ENCODE data around the gene RNF26. TPM values are rescaled to one million over a fixed set of nuclear protein-coding genes. Genes with fewer than 3 reads are reported as not detected.

Gene RNF26
- total RNA-seq, 1 experiment from 2014 or later = 19.2 TPM

- CTCF ChIA-PET = no interaction called here
These were observed 35.6 kb upstream of the RNF26 start for GRCh38 chr11:119298726-119299125.

DNA sequence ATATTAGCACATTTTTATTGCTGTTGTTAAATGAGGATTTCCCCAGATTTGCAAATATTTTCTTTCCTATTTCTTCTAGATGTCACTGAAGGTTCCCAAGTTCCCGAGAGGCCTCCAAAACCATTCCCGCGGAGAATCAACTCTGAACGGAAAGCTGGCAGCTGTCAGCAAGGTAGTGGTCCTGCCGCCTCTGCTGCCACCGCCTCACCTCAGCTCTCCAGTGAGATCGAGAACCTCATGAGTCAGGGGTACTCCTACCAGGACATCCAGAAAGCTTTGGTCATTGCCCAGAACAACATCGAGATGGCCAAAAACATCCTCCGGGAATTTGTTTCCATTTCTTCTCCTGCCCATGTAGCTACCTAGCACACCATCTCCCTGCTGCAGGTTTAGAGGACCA lies 34.9 kb upstream of the RNF26 start:
- CTCF ChIA-PET = interaction anchor here (1.2 kb wide), 1 partner anchor 15 kb away, joined by 3 read pairs; no protein-coding TSS in a partner anchor
- Mint-ChIP-seq H3K4me3 (ENCODE audit: unreplicated experiment) (no peak overlapping the region), H3K9me3 (ENCODE audit: unreplicated experiment) (no peaks in the 10 kb centered on the region), H3K27me3 (ENCODE audit: insufficient read depth, unreplicated experiment) (no peaks in the 10 kb centered on the region), H3K36me3 (ENCODE audit: insufficient read depth, unreplicated experiment) (peaks cover 67% of the 10 kb centered on the region), H3K27ac (ENCODE audit: low read depth, unreplicated experiment) (no peak overlapping the region), H3K4me1 (ENCODE audit: insufficient read depth, unreplicated experiment) (no peaks in the 10 kb centered on the region)
- POLR2A ChIA-PET = interaction anchor here (0.5 kb wide), 1 partner anchor 9 kb away, joined by 3 read pairs; no protein-coding TSS in a partner anchor
- DNase-seq (ENCODE audit: unreplicated experiment) = no peak
- no TSS peak for BruUV-seq (replicated peaks)
- intact Hi-C loops (cut with micrococcal nuclease) = loop anchor here (5.0 kb wide), 1 partner anchor 92 kb away; the partner anchor contains the start of gene CBL
- TF ChIP-seq CTCF (IDR thresholded peaks at IDR 0.05; ENCODE audit: unreplicated experiment) = no peak

More at GRCh38 chr11:119298726-119299125, 35.6 kb upstream of the RNF26 start:
- Mint-ChIP-seq H3K36me3 (ENCODE audit: insufficient read depth, unreplicated experiment) (peaks cover 60% of the 10 kb centered on the region), H3K9me3 (ENCODE audit: unreplicated experiment) (no peaks in the 10 kb centered on the region), H3K27ac (ENCODE audit: low read depth, unreplicated experiment) (no peak overlapping the region), H3K4me1 (ENCODE audit: insufficient read depth, unreplicated experiment) (no peaks in the 10 kb centered on the region), H3K4me3 (ENCODE audit: unreplicated experiment) (no peak overlapping the region), H3K27me3 (ENCODE audit: insufficient read depth, unreplicated experiment) (no peaks in the 10 kb centered on the region)
- intact Hi-C loops (cut with micrococcal nuclease) = loop anchor here (5.0 kb wide), 1 partner anchor 91 kb away; the partner anchor contains the start of gene CBL
- POLR2A ChIA-PET = no interaction called here
- no peak for TF ChIP-seq CTCF (IDR thresholded peaks at IDR 0.05; ENCODE audit: unreplicated experiment)
- BruUV-seq (replicated peaks) = no TSS peak
- DNase-seq (ENCODE audit: unreplicated experiment) = no peak

DNA sequence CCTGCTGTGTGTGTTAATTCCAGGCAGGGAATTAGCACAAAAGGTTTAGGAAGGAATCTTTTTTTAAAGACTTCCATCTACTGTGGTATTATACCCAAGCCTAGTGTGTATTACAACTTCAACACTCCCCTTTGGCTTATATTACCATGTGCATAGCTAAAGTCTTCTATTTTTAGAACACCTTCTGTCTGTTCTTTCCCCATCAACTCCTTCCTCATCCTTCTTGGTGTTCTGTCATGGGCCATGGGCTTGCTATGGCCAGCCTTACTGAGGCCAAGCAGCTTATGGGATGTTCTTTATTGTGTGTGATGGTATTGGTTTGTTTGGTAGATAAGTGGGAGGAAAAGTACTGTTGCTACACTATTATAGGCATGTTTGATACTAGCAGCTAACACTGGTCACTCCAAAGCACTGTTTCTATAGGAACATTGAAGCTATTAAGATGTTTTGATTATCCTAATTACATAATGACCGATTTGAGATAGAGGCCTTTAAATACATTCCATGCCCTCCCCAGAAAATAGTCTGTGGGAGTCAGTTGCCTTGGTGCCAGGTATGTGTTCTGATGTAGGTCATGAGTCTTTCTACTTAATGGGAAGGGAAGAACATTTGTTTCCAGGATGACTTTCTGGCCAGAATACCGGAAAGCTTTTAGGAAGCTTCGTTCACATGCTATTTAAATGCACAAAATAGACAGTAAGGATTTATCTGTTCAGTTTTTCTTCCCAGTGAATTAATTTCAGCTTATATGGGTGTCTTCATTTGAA lies 33.9 kb upstream of the RNF26 start:
- H3K4me3 Mint-ChIP-seq (ENCODE audit: unreplicated experiment) = no peak overlapping the region
- POLR2A ChIA-PET = no interaction called here
- TF ChIP-seq CTCF (IDR thresholded peaks at IDR 0.05; ENCODE audit: unreplicated experiment) = no peak
- TSS peak; percentile 2 for BruUV-seq (replicated peaks)
- intact Hi-C loops (cut with micrococcal nuclease) = no loop called here
- H3K36me3 Mint-ChIP-seq (ENCODE audit: insufficient read depth, unreplicated experiment) = peaks cover 70% of the 10 kb centered on the region
- no peaks in the 10 kb centered on the region for H3K27me3 Mint-ChIP-seq (ENCODE audit: insufficient read depth, unreplicated experiment)
- H3K9me3 Mint-ChIP-seq (ENCODE audit: unreplicated experiment) = no peaks in the 10 kb centered on the region
- H3K4me1 Mint-ChIP-seq (ENCODE audit: insufficient read depth, unreplicated experiment) = no peaks in the 10 kb centered on the region
- DNase-seq (ENCODE audit: unreplicated experiment) = no peak
- no peak overlapping the region for H3K27ac Mint-ChIP-seq (ENCODE audit: low read depth, unreplicated experiment)
- CTCF ChIA-PET = interaction anchor here (0.5 to 1.3 kb wide), 7 partner anchors 16 to 103 kb away, joined by 3 to 6 read pairs (median 3); partner anchors contain the start of gene CBL

- Mint-ChIP-seq H3K4me1 (ENCODE audit: insufficient read depth, unreplicated experiment) (peaks cover 10% of the 10 kb centered on the region), H3K36me3 (ENCODE audit: insufficient read depth, unreplicated experiment) (peaks cover 55% of the 10 kb centered on the region), H3K27me3 (ENCODE audit: insufficient read depth, unreplicated experiment) (no peaks in the 10 kb centered on the region), H3K27ac (ENCODE audit: low read depth, unreplicated experiment) (no peak overlapping the region), H3K4me3 (ENCODE audit: unreplicated experiment) (no peak overlapping the region), H3K9me3 (ENCODE audit: unreplicated experiment) (no peaks in the 10 kb centered on the region)
- ChIA-PET POLR2A (interaction anchor here (0.6 kb wide), 1 partner anchor 219 kb away, joined by 3 read pairs; the partner anchor contains the start of gene HMBS), CTCF (interaction anchor here (1.1 to 1.9 kb wide), 2 partner anchors 98 to 177 kb away, joined by 3 to 5 read pairs; partner anchors contain the start of gene CBL)
- intact Hi-C loops (cut with micrococcal nuclease) = no loop called here
- no peak for DNase-seq (ENCODE audit: unreplicated experiment)
- no peak for TF ChIP-seq CTCF (IDR thresholded peaks at IDR 0.05; ENCODE audit: unreplicated experiment)
- no TSS peak for BruUV-seq (replicated peaks)
These were observed 31.1 kb upstream of the RNF26 start for GRCh38 chr11:119303227-119303718.

Data from MCF 10A (cell line).